ENCODE results near the gene HPSE2.

Gene HPSE2

DNA sequence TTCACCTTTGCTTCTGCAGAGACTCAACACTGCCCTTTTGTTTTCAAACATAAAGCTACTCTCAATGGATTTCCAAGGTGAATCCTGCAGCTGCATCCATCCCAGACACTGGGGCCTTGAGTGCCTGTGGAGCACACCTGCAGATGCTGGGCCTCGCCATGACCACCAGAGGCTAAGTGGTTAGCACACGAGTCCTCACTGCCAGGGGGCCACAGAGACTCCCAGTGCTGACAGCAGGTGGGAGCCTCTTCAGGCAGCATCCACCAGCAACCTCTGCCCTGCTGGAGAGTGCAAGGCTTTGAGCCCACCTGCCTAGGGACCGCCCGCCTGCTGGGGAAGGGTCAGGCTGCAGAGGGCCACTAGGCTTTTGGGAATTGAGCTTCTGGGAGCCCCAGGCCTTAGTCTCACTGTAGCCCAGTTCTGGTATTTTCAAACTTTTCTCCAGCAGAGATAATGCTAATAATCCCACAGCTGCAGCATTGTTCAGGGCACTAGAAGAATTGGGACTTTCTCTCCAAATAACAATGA, 779.5 kb downstream of the HPSE2 start:
- Histone ChIP-seq H3K4me1 (no peaks in the 10 kb centered on the region), H3K9me3 (ENCODE audit: control insufficient read depth, low read length) (no peaks in the 10 kb centered on the region), H3K4me3 (ENCODE audit: low read depth, low read length) (no peak overlapping the region), H2AFZ (no peak overlapping the region), H3K27me3 (ENCODE audit: control insufficient read depth, insufficient read depth, low read length) (no peaks in the 10 kb centered on the region), H3K4me2 (ENCODE audit: low read length) (no peak overlapping the region), H3K36me3 (ENCODE audit: control insufficient read depth, insufficient read depth, low read length) (no peaks in the 10 kb centered on the region), H3K27ac (no peak overlapping the region), H3K9ac (no peak overlapping the region), H3K79me2 (no peaks in the 10 kb centered on the region)
- TF ChIP-seq, protein P1, sequence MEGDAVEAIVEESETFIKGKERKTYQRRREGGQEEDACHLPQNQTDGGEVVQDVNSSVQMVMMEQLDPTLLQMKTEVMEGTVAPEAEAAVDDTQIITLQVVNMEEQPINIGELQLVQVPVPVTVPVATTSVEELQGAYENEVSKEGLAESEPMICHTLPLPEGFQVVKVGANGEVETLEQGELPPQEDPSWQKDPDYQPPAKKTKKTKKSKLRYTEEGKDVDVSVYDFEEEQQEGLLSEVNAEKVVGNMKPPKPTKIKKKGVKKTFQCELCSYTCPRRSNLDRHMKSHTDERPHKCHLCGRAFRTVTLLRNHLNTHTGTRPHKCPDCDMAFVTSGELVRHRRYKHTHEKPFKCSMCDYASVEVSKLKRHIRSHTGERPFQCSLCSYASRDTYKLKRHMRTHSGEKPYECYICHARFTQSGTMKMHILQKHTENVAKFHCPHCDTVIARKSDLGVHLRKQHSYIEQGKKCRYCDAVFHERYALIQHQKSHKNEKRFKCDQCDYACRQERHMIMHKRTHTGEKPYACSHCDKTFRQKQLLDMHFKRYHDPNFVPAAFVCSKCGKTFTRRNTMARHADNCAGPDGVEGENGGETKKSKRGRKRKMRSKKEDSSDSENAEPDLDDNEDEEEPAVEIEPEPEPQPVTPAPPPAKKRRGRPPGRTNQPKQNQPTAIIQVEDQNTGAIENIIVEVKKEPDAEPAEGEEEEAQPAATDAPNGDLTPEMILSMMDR (IDR thresholded peaks at IDR 0.05) = no peak

DNA sequence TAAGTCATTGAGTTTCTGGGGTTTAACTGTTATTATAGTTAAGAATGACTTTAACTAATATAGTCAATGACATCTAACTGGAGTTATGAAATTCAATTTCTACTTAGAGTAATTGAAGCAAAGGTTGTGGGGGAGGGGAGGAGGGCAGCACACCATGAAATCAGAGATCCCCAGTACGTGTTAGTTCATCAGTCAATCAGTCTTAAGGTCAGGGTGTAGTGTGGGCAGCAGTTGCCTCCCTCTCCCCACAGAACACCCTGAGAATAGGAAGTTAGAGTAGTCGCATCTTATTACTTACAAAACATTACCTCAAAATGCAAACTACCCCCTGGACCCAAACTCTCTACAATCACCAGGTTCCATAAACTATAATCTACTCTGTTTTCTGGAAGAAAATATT, 781.9 kb downstream of the HPSE2 start:
- H3K79me2 ChIP-seq = no peaks in the 10 kb centered on the region
- no peaks in the 10 kb centered on the region for H3K27me3 ChIP-seq (ENCODE audit: control insufficient read depth, insufficient read depth, low read length)
- no peak overlapping the region for H3K27ac ChIP-seq
- no peaks in the 10 kb centered on the region for H3K4me1 ChIP-seq
- TF ChIP-seq, protein P1 (IDR thresholded peaks at IDR 0.05) = no peak
- H3K4me2 ChIP-seq (ENCODE audit: low read length) = no peak overlapping the region
- no peak overlapping the region for H3K9ac ChIP-seq
- H3K36me3 ChIP-seq (ENCODE audit: control insufficient read depth, insufficient read depth, low read length) = no peaks in the 10 kb centered on the region
- no peak overlapping the region for H3K4me3 ChIP-seq (ENCODE audit: low read depth, low read length)
- no peak overlapping the region for H2AFZ ChIP-seq
- H3K9me3 ChIP-seq (ENCODE audit: control insufficient read depth, low read length) = no peaks in the 10 kb centered on the region

DNA sequence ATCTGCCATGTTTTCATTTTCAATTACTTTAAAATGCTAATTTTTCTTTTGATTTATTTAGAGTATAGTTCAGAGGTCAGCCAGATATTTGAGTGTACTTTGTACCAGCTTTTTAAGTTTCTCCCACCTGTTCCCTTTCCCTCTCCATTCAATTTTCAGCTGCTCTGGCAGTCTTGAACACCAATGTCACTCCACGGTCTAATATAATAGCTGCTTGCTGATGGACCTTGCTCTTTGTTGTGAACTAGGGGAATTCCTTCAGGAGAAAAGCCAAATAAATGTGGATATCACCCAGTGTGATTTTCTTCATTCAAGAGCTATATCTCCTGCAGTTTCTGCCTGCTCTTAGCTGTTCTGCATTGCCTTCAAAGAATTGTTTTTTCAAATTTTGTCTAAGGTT, 785.0 kb downstream of the HPSE2 start:
- no peaks in the 10 kb centered on the region for H3K36me3 ChIP-seq (ENCODE audit: control insufficient read depth, insufficient read depth, low read length)
- TF ChIP-seq, protein P1 (IDR thresholded peaks at IDR 0.05) = no peak
- no peak overlapping the region for H3K4me3 ChIP-seq (ENCODE audit: low read depth, low read length)

DNA sequence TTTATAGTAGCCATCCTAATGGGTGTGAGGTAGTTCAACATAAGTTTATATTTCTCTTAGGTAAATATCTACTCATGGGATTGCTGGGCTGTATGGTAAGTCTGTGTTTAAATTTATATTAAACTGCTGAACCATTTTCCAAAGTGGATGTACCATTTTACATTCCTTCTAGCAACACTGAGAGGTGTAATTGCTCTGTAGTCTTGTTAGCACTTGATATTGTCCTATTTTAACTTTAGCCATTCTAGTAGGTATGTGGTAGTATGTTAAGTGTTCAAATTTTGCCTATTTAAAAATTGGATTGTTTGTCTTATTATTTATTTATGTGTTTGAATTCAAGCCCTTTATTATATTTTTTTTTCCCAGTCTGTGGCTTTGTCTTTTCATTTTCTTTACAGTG, 786.4 kb downstream of the HPSE2 start:
- H3K79me2 ChIP-seq = no peaks in the 10 kb centered on the region
- no peak overlapping the region for H3K4me2 ChIP-seq (ENCODE audit: low read length)
- H3K36me3 ChIP-seq (ENCODE audit: control insufficient read depth, insufficient read depth, low read length) = no peaks in the 10 kb centered on the region
- H3K9me3 ChIP-seq (ENCODE audit: control insufficient read depth, low read length) = no peaks in the 10 kb centered on the region
- H3K27ac ChIP-seq = no peak overlapping the region
- H3K4me1 ChIP-seq = no peaks in the 10 kb centered on the region
- H2AFZ ChIP-seq = no peak overlapping the region
- H3K9ac ChIP-seq = no peak overlapping the region
- TF ChIP-seq, protein P1 (IDR thresholded peaks at IDR 0.05) = no peak
- H3K27me3 ChIP-seq (ENCODE audit: control insufficient read depth, insufficient read depth, low read length) = no peaks in the 10 kb centered on the region
- H3K4me3 ChIP-seq (ENCODE audit: low read depth, low read length) = no peak overlapping the region

More for the DNA sequence above, 785.0 kb downstream of the HPSE2 start:
- Histone ChIP-seq H3K27me3 (ENCODE audit: control insufficient read depth, insufficient read depth, low read length) (no peaks in the 10 kb centered on the region), H3K27ac (no peak overlapping the region), H3K9ac (no peak overlapping the region), H3K9me3 (ENCODE audit: control insufficient read depth, low read length) (no peaks in the 10 kb centered on the region), H3K4me1 (no peaks in the 10 kb centered on the region), H2AFZ (no peak overlapping the region), H3K79me2 (no peaks in the 10 kb centered on the region), H3K4me2 (ENCODE audit: low read length) (no peak overlapping the region)

DNA sequence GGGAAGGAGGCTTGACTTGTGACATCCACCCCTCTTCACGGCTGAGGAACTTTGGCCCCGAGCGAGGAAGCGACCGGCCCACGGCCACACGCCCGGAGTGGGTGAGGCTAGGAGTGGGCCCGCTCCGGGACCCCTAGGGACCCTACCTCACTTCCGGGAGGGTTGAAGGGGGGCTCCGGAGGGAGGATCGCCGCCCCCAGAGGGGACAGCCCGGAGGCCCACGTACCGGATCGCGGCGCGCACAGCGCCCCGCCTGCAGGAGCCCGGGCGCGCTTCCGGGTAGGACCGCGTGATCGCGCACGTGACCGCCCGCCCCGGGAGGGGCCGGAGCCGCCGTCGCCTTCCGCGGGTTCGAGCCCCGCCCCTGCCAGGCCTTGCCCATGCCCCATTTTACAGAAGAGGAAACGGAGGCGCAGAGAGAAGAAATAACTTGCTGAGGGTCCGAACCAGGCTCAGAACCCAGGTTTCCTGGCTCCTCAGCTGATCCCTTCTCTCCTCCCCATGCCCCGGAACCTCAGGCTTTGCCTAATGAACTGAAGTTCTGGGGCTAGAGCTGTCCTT, 788.9 kb downstream of the HPSE2 start, which contains the start of gene HPS1:
Gene HPS1, minus strand, starts transcription at position 275 of the 561 bp plus-strand sequence. CDS start 3,695 bp downstream, outside the sequence.
- H3K9me3 ChIP-seq (ENCODE audit: control insufficient read depth, low read length) = no peaks in the 10 kb centered on the region

More for the DNA sequence above, 788.9 kb downstream of the HPSE2 start, which contains the start of gene HPS1:
- Histone ChIP-seq H3K9ac (no peak within 1 kb of the TSS), H3K27me3 (ENCODE audit: control insufficient read depth, insufficient read depth, low read length) (no peaks in the 10 kb centered on the region), H3K4me3 (ENCODE audit: low read depth, low read length) (peak within 1 kb of the TSS; percentile 58), H3K4me2 (ENCODE audit: low read length) (peak within 1 kb of the TSS; percentile 58), H3K36me3 (ENCODE audit: control insufficient read depth, insufficient read depth, low read length) (no peaks in the 10 kb centered on the region), H3K4me1 (no peaks in the 10 kb centered on the region), H2AFZ (peak within 1 kb of the TSS; percentile 92), H3K79me2 (no peaks in the 10 kb centered on the region), H3K27ac (peak within 1 kb of the TSS; percentile 62)
- TF ChIP-seq, protein P1 (IDR thresholded peaks at IDR 0.05) = no peak

Data from parathyroid adenoma (tissue), 2 donors.